T-helper 2 cell treated with Interferon-gamma antibody and Interleukin-4, amounts not matched to agents 5 μg/mL and 100 μg/mL, for 36 hours (primary cell): Measurements from ENCODE around the gene MGMT.

Source experiments
- DNase-seq: peaks from one replicate; pipeline ENCODE4 v3.0.0; 2021; ENCODE audit warnings: low spot score
- H3K27ac Mint-ChIP-seq: one replicate; pipeline ENCODE4 v1.8.0; 2021; ENCODE audit warnings: mild to moderate bottlenecking, mixed read lengths
- H3K27me3 Mint-ChIP-seq: one replicate; pipeline ENCODE4 v1.8.0; 2021; ENCODE audit warnings: low read depth, mixed read lengths
- H3K36me3 Mint-ChIP-seq: one replicate; pipeline ENCODE4 v1.8.0; 2021; ENCODE audit warnings: low read depth, mixed read lengths
- H3K4me1 Mint-ChIP-seq: one replicate; pipeline ENCODE4 v1.8.0; 2021; ENCODE audit warnings: low read depth, mixed read lengths
- H3K4me3 Mint-ChIP-seq: one replicate; pipeline ENCODE4 v1.8.0; 2022; ENCODE audit warnings: mild to moderate bottlenecking, moderate library complexity, mixed read lengths
- H3K9me3 Mint-ChIP-seq: one replicate; pipeline ENCODE4 v1.8.0; 2021; ENCODE audit warnings: mixed read lengths

MGMT gene

DNA sequence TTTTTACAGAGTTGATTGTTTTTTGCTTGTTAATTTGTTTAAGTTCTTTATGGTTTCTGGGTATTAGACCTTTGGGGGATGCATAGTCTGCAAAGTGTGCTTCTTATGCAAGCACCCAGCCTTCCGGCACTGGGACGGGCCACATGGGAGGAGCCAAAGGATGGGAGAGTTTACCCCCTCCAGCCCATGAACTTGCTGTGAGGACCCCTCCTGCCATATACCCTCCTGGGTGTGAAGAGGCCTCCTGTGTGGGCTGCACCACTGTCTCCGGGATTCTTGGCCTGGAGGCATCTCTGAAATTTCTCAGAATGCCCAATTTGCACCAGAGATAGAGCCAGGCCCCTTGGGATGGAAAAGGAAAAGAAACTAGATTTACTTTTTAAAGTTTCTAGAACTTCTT is 150.7 kb downstream of the MGMT start:
- Mint-ChIP-seq H3K4me3 (no peak overlapping the region), H3K9me3 (no peaks in the 10 kb centered on the region), H3K27me3 (no peaks in the 10 kb centered on the region), H3K4me1 (no peaks in the 10 kb centered on the region), H3K36me3 (no peaks in the 10 kb centered on the region), H3K27ac (no peak overlapping the region)
- no peak for DNase-seq

GRCh38 chr10:129621062-129621461 is 154.0 kb downstream of the MGMT start:
- Mint-ChIP-seq H3K27me3 (no peaks in the 10 kb centered on the region), H3K4me3 (no peak overlapping the region), H3K9me3 (no peaks in the 10 kb centered on the region), H3K36me3 (no peaks in the 10 kb centered on the region), H3K27ac (no peak overlapping the region), H3K4me1 (no peaks in the 10 kb centered on the region)
- no peak for DNase-seq

GRCh38 chr10:129621693-129622092 is 154.7 kb downstream of the MGMT start:
- H3K9me3 Mint-ChIP-seq, result no peaks in the 10 kb centered on the region
- H3K27me3 Mint-ChIP-seq, result no peaks in the 10 kb centered on the region
- no peak overlapping the region for H3K27ac Mint-ChIP-seq
- no peak overlapping the region for H3K4me3 Mint-ChIP-seq
- no peak for DNase-seq
- H3K36me3 Mint-ChIP-seq, result no peaks in the 10 kb centered on the region
- no peaks in the 10 kb centered on the region for H3K4me1 Mint-ChIP-seq

- no peak overlapping the region for H3K27ac Mint-ChIP-seq
- no peaks in the 10 kb centered on the region for H3K9me3 Mint-ChIP-seq
- no peaks in the 10 kb centered on the region for H3K4me1 Mint-ChIP-seq
- H3K4me3 Mint-ChIP-seq, result no peak overlapping the region
- H3K36me3 Mint-ChIP-seq, result no peaks in the 10 kb centered on the region
- H3K27me3 Mint-ChIP-seq, result no peaks in the 10 kb centered on the region
- DNase-seq, result no peak
These were observed 155.2 kb downstream of the MGMT start for GRCh38 chr10:129622291-129622690.

DNA sequence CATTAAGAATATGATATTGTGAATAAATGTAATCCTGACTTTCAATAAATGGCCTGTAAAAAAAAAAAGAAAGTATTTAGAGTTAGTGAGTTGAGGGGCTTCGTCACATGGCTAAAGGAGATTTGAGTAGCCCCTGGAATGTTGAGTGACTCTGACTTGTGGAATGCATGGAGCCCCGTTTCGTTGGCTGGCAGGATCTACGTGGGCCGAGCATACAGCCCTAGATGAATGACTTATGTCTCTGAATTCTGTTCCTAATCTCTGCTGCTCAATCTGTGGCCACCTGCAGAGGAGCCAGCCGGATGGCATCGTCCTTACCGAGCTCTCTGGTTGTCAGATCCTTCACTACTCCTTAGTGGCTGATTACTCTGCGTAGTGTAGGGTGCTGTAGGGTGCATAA is 155.7 kb downstream of the MGMT start:
- H3K27ac Mint-ChIP-seq, result no peak overlapping the region
- no peaks in the 10 kb centered on the region for H3K9me3 Mint-ChIP-seq
- no peak overlapping the region for H3K4me3 Mint-ChIP-seq
- no peaks in the 10 kb centered on the region for H3K36me3 Mint-ChIP-seq
- no peaks in the 10 kb centered on the region for H3K4me1 Mint-ChIP-seq
- no peak for DNase-seq
- H3K27me3 Mint-ChIP-seq, result no peaks in the 10 kb centered on the region

DNA sequence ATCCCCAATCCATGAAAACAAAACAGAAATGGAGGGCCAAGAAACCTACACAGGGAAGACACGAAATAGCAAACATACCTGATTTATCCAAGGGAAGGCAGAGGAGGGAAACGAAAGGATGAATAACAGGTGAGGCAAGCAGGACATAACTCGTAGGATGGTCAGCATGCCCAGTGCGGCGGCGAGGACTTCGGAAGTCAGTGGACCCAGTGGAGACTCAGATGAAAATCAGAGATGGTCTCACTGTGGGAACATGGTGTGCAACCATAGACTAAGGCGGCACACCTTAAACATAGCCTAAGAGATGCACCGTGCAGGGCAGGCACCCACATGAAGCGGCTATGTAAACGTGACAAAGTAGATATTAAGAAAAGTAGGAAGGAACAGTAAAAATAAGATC is 157.5 kb downstream of the MGMT start:
- no peak for DNase-seq
- no peak overlapping the region for H3K4me3 Mint-ChIP-seq
- H3K36me3 Mint-ChIP-seq, result no peaks in the 10 kb centered on the region
- no peak overlapping the region for H3K27ac Mint-ChIP-seq
- H3K9me3 Mint-ChIP-seq, result no peaks in the 10 kb centered on the region
- H3K27me3 Mint-ChIP-seq, result no peaks in the 10 kb centered on the region
- no peaks in the 10 kb centered on the region for H3K4me1 Mint-ChIP-seq

DNA sequence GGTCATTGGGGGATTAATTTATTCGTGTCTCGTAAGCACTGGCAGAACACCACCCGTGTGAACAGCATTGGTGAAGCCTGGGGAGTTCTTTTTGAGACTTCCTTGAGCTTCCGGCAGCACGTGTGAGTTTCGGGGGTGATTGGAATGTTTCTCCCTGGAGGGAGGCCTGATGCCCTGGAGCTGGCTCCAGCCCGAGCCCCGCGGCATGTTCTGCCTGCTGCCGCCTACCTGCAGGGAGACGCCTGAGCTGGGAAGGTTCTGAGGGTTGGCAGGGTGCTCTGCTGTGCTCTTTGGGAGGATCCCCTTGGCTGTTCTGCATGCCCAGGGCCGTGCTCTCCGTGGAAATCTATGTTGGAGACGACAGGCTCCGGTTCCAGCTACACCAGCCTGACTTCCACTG is 159.3 kb downstream of the MGMT start:
- no peaks in the 10 kb centered on the region for H3K27me3 Mint-ChIP-seq
- DNase-seq, result no peak
- peaks cover 9% of the 10 kb centered on the region for H3K9me3 Mint-ChIP-seq
- H3K4me3 Mint-ChIP-seq, result no peak overlapping the region
- no peaks in the 10 kb centered on the region for H3K4me1 Mint-ChIP-seq
- H3K27ac Mint-ChIP-seq, result no peak overlapping the region
- no peaks in the 10 kb centered on the region for H3K36me3 Mint-ChIP-seq

- Mint-ChIP-seq H3K27me3 (no peaks in the 10 kb centered on the region), H3K36me3 (no peaks in the 10 kb centered on the region), H3K27ac (no peak overlapping the region), H3K4me1 (no peaks in the 10 kb centered on the region), H3K9me3 (peaks cover 9% of the 10 kb centered on the region), H3K4me3 (no peak overlapping the region)
- no peak for DNase-seq
These were observed 159.9 kb downstream of the MGMT start for GRCh38 chr10:129626796-129627435.

GRCh38 chr10:129627442-129627841 is 160.4 kb downstream of the MGMT start:
- no peaks in the 10 kb centered on the region for H3K4me1 Mint-ChIP-seq
- H3K27ac Mint-ChIP-seq, result no peak overlapping the region
- no peak for DNase-seq
- no peak overlapping the region for H3K4me3 Mint-ChIP-seq
- H3K27me3 Mint-ChIP-seq, result no peaks in the 10 kb centered on the region
- H3K36me3 Mint-ChIP-seq, result no peaks in the 10 kb centered on the region
- H3K9me3 Mint-ChIP-seq, result peaks cover 9% of the 10 kb centered on the region

DNA sequence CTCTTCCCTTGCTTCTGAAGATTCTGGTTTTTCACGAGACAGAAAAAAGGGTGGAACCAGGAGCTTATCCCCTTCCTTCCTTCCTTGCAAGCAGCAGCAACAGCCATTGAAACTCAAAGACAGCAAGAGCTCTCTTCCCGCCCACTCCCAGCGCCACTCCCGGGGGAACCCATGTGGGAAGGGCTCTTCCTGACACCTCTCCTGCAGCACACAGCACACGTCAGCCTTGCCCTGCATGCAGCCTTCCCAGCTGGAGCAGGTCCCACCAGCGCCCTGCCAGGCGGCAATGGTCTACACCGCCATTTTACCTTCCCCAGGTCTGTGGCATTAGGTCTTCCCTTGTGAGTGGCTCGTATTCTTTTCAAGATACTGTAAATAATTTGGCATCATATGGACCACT is 161.8 kb downstream of the MGMT start:
- H3K9me3 Mint-ChIP-seq, result peaks cover 14% of the 10 kb centered on the region
- H3K27me3 Mint-ChIP-seq, result no peaks in the 10 kb centered on the region
- no peaks in the 10 kb centered on the region for H3K4me1 Mint-ChIP-seq
- no peak overlapping the region for H3K27ac Mint-ChIP-seq
- no peak overlapping the region for H3K4me3 Mint-ChIP-seq
- peaks cover 1% of the 10 kb centered on the region for H3K36me3 Mint-ChIP-seq
- DNase-seq, result no peak

DNA sequence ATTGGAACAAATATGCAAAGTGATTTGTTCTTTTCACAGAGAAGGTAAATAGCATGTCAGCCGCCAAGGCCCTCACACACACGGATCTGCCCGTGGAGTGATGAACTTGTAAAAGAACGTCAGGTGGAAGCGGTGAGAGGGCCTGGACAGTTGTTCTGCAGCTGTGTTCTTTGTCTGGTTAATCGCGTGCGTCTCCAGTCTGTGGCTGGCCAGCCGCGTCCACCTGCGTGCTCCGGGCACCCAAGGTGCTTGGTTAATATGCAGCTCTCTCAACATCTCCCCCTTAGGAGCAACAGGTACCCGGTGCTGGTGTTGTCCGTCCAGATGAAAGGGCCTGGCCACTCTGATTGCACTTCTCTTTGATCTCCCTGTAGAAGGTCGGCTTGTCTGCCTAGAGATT is 162.9 kb downstream of the MGMT start:
- H3K9me3 Mint-ChIP-seq, result peaks cover 23% of the 10 kb centered on the region
- peaks cover 3% of the 10 kb centered on the region for H3K36me3 Mint-ChIP-seq
- no peak overlapping the region for H3K27ac Mint-ChIP-seq
- H3K4me3 Mint-ChIP-seq, result no peak overlapping the region
- no peak for DNase-seq
- no peaks in the 10 kb centered on the region for H3K27me3 Mint-ChIP-seq
- no peaks in the 10 kb centered on the region for H3K4me1 Mint-ChIP-seq

- Mint-ChIP-seq H3K27ac (no peak overlapping the region), H3K4me3 (no peak overlapping the region), H3K9me3 (peaks cover 23% of the 10 kb centered on the region), H3K4me1 (no peaks in the 10 kb centered on the region), H3K27me3 (no peaks in the 10 kb centered on the region), H3K36me3 (peaks cover 3% of the 10 kb centered on the region)
- no peak for DNase-seq
These were observed 164.0 kb downstream of the MGMT start for GRCh38 chr10:129631006-129631405.

DNA sequence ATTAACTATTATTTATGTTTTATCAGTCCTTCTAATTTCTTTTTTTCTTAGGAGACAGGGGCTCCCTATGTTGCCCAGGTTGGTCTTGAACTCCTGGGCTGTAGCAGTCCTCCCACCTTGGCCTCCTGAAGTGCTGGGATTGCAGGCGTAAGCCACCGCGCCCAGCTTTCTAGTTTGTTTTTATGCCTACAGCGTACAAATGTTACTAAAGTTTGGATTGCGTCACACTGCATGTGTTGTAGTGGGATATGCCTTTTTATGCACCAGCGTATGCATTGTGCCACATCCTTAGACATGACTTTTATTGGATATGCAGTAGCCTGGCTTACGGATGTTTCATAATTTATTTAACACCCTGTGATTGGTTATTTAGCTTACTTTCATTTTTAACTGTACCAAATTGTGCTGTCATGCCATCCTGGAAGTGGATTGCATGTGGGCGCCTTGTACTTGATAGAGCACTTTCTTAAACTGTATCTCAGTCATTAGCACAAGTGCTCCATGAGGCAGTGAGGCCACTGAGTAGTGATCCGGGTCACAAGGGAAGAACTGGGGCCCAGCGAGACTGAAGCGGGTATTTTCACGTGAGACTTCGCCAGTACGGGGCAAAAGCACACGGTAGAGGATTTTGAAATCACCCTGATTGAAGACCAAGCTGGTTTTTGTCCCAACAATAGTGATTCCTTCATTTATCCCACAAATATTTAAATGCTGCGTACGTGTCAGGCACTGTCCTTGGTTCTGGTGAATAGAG is 165.0 kb downstream of the MGMT start:
- H3K4me3 Mint-ChIP-seq, result no peak overlapping the region
- H3K27ac Mint-ChIP-seq, result no peak overlapping the region
- no peaks in the 10 kb centered on the region for H3K4me1 Mint-ChIP-seq
- H3K9me3 Mint-ChIP-seq, result peaks cover 23% of the 10 kb centered on the region
- H3K27me3 Mint-ChIP-seq, result no peaks in the 10 kb centered on the region
- peaks cover 4% of the 10 kb centered on the region for H3K36me3 Mint-ChIP-seq
- no peak for DNase-seq

DNA sequence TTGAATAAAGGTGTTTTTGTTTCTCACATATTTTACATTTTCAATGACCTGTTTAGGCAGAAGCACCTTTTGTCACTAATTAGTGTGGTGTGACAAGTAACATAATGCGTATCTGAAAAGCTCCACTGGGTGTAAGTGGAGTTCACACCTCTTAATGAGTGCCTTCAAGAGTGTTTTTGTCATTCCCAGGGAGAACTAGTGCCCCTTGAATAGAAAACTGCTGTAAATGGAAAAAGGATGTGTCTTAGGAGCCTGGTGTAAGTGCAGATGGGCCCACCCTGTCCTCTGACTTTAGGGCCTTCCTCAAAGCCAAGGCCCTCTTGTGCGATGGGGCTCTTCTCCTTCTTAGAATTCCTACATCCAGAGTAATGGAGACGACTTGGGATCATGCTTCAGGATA is 170.0 kb downstream of the MGMT start:
- H3K4me3 Mint-ChIP-seq, result no peak overlapping the region
- no peak overlapping the region for H3K27ac Mint-ChIP-seq
- DNase-seq, result no peak
- no peaks in the 10 kb centered on the region for H3K27me3 Mint-ChIP-seq
- H3K9me3 Mint-ChIP-seq, result peaks cover 14% of the 10 kb centered on the region
- peaks cover 4% of the 10 kb centered on the region for H3K36me3 Mint-ChIP-seq
- no peaks in the 10 kb centered on the region for H3K4me1 Mint-ChIP-seq

DNA sequence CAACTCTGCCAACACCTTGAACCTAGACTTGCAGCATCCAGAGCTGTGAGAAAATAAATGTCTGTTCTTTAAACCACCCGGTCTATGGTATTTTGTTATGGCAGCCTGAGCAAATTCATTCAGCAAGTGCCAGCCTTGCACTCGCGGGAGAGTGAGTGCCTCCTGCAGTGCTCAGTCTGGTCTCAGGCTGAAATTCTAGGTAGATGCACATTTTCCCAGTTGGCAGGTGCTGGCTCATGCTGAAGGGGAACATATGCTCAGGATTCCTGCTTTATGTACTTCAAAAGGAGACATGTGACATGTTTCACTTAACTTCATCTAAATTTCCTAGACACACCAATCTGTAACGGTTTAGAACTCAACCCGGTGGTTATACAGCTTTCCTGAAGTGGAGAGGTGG is 170.8 kb downstream of the MGMT start:
- Mint-ChIP-seq H3K36me3 (peaks cover 4% of the 10 kb centered on the region), H3K27ac (no peak overlapping the region), H3K9me3 (peaks cover 11% of the 10 kb centered on the region), H3K27me3 (no peaks in the 10 kb centered on the region), H3K4me3 (no peak overlapping the region), H3K4me1 (no peaks in the 10 kb centered on the region)
- DNase-seq, result no peak
